AG04450 (cell line): Measurements from ENCODE around the gene ZNF277. TPM values are rescaled to one million over a fixed set of nuclear protein-coding genes. Genes with fewer than 3 reads are reported as not detected.

Experiments
- CTCF ChIA-PET: fragments of 300-600, 350-600 bp; formaldehyde crosslinking; extraction: SDS; loops from one replicate; lab custom pipeline; 2022; ENCODE audit warnings: antibody characterized with exemption, inconsistent platforms; lab: Charles Lee
- POLR2A ChIA-PET: fragments of 350-600 bp; formaldehyde crosslinking; extraction: SDS; loops from one replicate; lab custom pipeline; 2021; ENCODE audit warnings: antibody characterized with exemption, inconsistent platforms; lab: Yijun Ruan, JAX
- DNase-seq: peaks from one replicate; pipeline ENCODE4 v3.0.0-alpha.2; 2011; ENCODE audit warnings: low read depth, low spot score
- H3K27ac ChIP-seq: one replicate; pipeline ENCODE4 v1.5.1; 2012; ENCODE audit warnings: low read depth, low read length, control low read depth
- H3K27me3 ChIP-seq: one replicate; pipeline ENCODE4 v1.6.0; 2012; ENCODE audit warnings: low read length; ENCODE audit not compliant: control insufficient read depth, insufficient read depth
- H3K4me3 ChIP-seq: 2 replicates; pipeline ENCODE4 v1.5.1; 2011; ENCODE audit warnings: mild to moderate bottlenecking, low read depth, low read length, control low read depth
- H3K9me3 ChIP-seq: 2 replicates; pipeline ENCODE4 v1.5.1; 2012; ENCODE audit warnings: low read length; ENCODE audit not compliant: control insufficient read depth, insufficient read depth
- polyA plus RNA-seq: library from polyadenylated mRNA; depleted of rRNA; stranded (reverse); fragments of >200 nt; gene quantifications from 2 replicates; pipeline ENCODE4 v1.2.3, GENCODE V29; 2011
- TF ChIP-seq, protein P1 (sequence below): IDR thresholded peaks from 2 replicates; pipeline ENCODE4 v1.5.1; 2011; ENCODE audit warnings: low read depth, low read length, control low read depth, inconsistent platforms

The ZNF277 gene
- polyA plus RNA-seq, 1 experiment: 30.3 TPM

DNA sequence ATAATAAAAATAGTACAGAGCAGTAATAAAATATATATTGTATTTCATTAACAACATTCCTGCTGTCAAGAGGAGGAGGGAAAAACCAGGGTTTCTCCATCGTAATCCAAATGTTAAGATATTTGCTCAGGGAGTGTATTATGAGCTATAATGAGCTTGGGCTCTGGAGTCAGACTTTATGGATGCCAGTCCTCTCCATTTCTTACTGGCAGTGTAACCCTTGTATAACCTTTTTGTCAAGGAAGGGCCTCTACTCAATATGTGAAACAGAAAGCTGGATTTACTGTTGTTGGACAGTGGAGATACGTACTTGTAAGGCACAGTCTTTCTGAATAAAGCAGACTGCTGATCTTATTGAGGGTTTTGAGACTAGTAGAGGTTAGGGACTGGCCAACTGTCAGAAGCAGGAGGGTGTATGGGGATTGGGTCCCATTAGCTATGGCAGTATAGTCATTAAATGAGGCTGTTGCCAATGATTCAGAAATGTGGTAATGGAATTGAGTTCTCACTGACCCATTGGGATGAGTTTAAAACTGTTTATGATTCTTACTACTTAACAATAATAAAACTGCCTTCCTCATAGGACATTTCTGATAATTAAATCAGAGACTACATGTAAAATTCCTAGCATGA lies 56.5 kb downstream of the ZNF277 start:
- H3K4me3 ChIP-seq: no peak overlapping the region
- H3K9me3 ChIP-seq: no peaks in the 10 kb centered on the region
- TF ChIP-seq, protein P1, sequence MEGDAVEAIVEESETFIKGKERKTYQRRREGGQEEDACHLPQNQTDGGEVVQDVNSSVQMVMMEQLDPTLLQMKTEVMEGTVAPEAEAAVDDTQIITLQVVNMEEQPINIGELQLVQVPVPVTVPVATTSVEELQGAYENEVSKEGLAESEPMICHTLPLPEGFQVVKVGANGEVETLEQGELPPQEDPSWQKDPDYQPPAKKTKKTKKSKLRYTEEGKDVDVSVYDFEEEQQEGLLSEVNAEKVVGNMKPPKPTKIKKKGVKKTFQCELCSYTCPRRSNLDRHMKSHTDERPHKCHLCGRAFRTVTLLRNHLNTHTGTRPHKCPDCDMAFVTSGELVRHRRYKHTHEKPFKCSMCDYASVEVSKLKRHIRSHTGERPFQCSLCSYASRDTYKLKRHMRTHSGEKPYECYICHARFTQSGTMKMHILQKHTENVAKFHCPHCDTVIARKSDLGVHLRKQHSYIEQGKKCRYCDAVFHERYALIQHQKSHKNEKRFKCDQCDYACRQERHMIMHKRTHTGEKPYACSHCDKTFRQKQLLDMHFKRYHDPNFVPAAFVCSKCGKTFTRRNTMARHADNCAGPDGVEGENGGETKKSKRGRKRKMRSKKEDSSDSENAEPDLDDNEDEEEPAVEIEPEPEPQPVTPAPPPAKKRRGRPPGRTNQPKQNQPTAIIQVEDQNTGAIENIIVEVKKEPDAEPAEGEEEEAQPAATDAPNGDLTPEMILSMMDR: no peak
- ChIA-PET POLR2A (no interaction called here), CTCF (interaction anchor here (0.6 kb wide), 1 partner anchor 234 kb away, joined by 3 read pairs; no protein-coding TSS in a partner anchor)
- DNase-seq: no peak
- H3K27ac ChIP-seq: no peak overlapping the region
- H3K27me3 ChIP-seq: no peaks in the 10 kb centered on the region

GRCh38 chr7:112263519-112263918 lies 57.0 kb downstream of the ZNF277 start:
- Histone ChIP-seq H3K9me3 (no peaks in the 10 kb centered on the region), H3K4me3 (no peak overlapping the region), H3K27ac (no peak overlapping the region), H3K27me3 (no peaks in the 10 kb centered on the region)
- TF ChIP-seq, protein P1: no peak
- DNase-seq: no peak
- CTCF ChIA-PET: interaction anchor here (0.6 kb wide), 1 partner anchor 1769 kb away, joined by 3 read pairs; no protein-coding TSS in a partner anchor
- POLR2A ChIA-PET: no interaction called here

DNA sequence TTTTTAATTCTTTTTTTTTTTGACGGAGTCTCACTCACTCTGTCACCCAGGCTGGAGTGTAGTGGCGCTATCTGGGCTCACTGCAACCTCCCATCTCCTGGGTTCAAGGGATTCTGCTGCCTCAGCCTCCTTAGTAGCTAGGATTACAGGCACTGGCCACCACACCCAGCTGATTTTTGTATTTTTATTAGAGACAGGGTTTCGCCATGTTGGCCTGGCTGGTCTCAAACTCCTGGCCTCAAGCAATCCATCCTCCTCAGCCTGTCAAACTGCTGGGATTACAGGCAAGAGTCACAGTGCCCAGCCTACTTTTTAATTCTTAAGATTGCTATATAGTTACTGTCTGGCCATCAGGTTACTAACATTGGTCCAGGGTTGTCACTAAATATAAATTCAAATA lies 59.6 kb downstream of the ZNF277 start:
- ChIA-PET POLR2A (no interaction called here), CTCF (no interaction called here)
- H3K27ac ChIP-seq: no peak overlapping the region
- TF ChIP-seq, protein P1: no peak
- H3K27me3 ChIP-seq: no peaks in the 10 kb centered on the region
- DNase-seq: no peak
- H3K4me3 ChIP-seq: no peak overlapping the region
- H3K9me3 ChIP-seq: no peaks in the 10 kb centered on the region

GRCh38 chr7:112266595-112267270 lies 60.2 kb downstream of the ZNF277 start:
- Histone ChIP-seq H3K9me3 (no peaks in the 10 kb centered on the region), H3K27ac (no peak overlapping the region), H3K27me3 (no peaks in the 10 kb centered on the region), H3K4me3 (no peak overlapping the region)
- ChIA-PET POLR2A (interaction anchor here (0.7 to 1.0 kb wide), 2 partner anchors 280 to 361 kb away, joined by 4 read pairs; no protein-coding TSS in a partner anchor), CTCF (no interaction called here)
- TF ChIP-seq, protein P1: no peak
- no peak for DNase-seq

- Histone ChIP-seq H3K27me3 (no peaks in the 10 kb centered on the region), H3K9me3 (no peaks in the 10 kb centered on the region), H3K4me3 (no peak overlapping the region), H3K27ac (no peak overlapping the region)
- ChIA-PET CTCF (no interaction called here), POLR2A (no interaction called here)
- TF ChIP-seq, protein P1: no peak
- DNase-seq: no peak
These were observed 61.6 kb downstream of the ZNF277 start for GRCh38 chr7:112267944-112268691.
